OCI-LY7 (cell line): ENCODE results near the gene GAST. TPM values are rescaled to one million over a fixed set of nuclear protein-coding genes. Genes with fewer than 3 reads are reported as not detected.

Experiments used
- BruUV-seq: library from RNA; stranded (reverse); fragments of 400-500 nt; replicated peaks from 2 replicates; lab custom pipeline; 2021; lab: Mats Ljungman, UMichigan
- CTCF ChIA-PET: fragments of 300-600 bp; sonication (Branson Sonifier 250); formaldehyde crosslinking; loops from one replicate; lab custom pipeline; 2022; ENCODE audit warnings: antibody characterized with exemption; ENCODE audit not compliant: unreplicated experiment; lab: Charles Lee
- POLR2A ChIA-PET: fragments of 300-600 bp; sonication (Branson Sonifier 250); formaldehyde crosslinking; loops from one replicate; lab custom pipeline; 2022; ENCODE audit warnings: antibody characterized with exemption; lab: Charles Lee
- DNase-seq: peaks from one replicate; pipeline ENCODE4 v3.0.0-alpha.2; 2015; ENCODE audit warnings: low spot score
- H2AFZ ChIP-seq: fragments of 200-600 bp; sonication (generic), shearing (Covaris generic); 2 replicates; pipeline ENCODE4 v1.6.1; 2014; ENCODE audit warnings: mild to moderate bottlenecking, antibody characterized with exemption, low read length, moderate library complexity
- H3K27ac ChIP-seq: fragments of 200-600 bp; sonication (generic); 2 replicates; pipeline ENCODE4 v1.5.1; 2014; ENCODE audit warnings: mixed run types, low read depth, mild to moderate bottlenecking, moderate library complexity, low read length, inconsistent platforms; ENCODE audit not compliant: poor library complexity, severe bottlenecking
- H3K36me3 ChIP-seq: fragments of 200-600 bp; sonication (generic); 2 replicates; pipeline ENCODE4 v1.6.1; 2014; ENCODE audit warnings: mild to moderate bottlenecking, antibody characterized with exemption, low read length, moderate library complexity, mixed read lengths; ENCODE audit not compliant: insufficient read depth
- H3K4me1 ChIP-seq: fragments of 200-600 bp; sonication (generic); 2 replicates; pipeline ENCODE4 v1.5.1; 2014; ENCODE audit warnings: mild to moderate bottlenecking, low read length; ENCODE audit not compliant: insufficient read depth, poor library complexity, severe bottlenecking
- H3K4me2 ChIP-seq: fragments of 200-600 bp; sonication (generic); 2 replicates; pipeline ENCODE4 v1.6.1; 2014; ENCODE audit warnings: mild to moderate bottlenecking, low read length
- H3K4me3 ChIP-seq: fragments of 200-600 bp; sonication (generic); 2 replicates; pipeline ENCODE4 v1.5.1; 2014; ENCODE audit warnings: mild to moderate bottlenecking, low read depth, low read length; ENCODE audit not compliant: poor library complexity, severe bottlenecking
- H3K79me2 ChIP-seq: fragments of 200-600 bp; sonication (generic); 2 replicates; pipeline ENCODE4 v1.6.1; 2016; ENCODE audit warnings: low read depth, mild to moderate bottlenecking, low read length, moderate library complexity, mixed read lengths; ENCODE audit not compliant: insufficient read depth
- H3K9me2 ChIP-seq: fragments of 200-600 bp; sonication (generic); 2 replicates; pipeline ENCODE4 v1.6.1; 2016; ENCODE audit warnings: mild to moderate bottlenecking, low read length, mixed read lengths; ENCODE audit not compliant: insufficient read depth
- H3K9me3 ChIP-seq: fragments of 200-600 bp; sonication (generic); 2 replicates; pipeline ENCODE4 v1.6.1; 2014; ENCODE audit warnings: mild to moderate bottlenecking, mixed run types, low read length, mixed read lengths
- H4K20me1 ChIP-seq: fragments of 200-600 bp; sonication (generic); 2 replicates; pipeline ENCODE4 v1.6.1; 2014; ENCODE audit warnings: mild to moderate bottlenecking, antibody characterized with exemption, low read length, moderate library complexity, mixed read lengths; ENCODE audit not compliant: insufficient read depth
- CTCF ChIP-seq: fragments of 200-600 bp; sonication (generic); conservative IDR thresholded peaks from 2 replicates; pipeline ENCODE4 v1.5.1; 2014; ENCODE audit warnings: mild to moderate bottlenecking, antibody characterized with exemption, low read length, moderate library complexity, mixed read lengths
- EZH2phosphoT487 ChIP-seq: fragments of 200-600 bp; sonication (generic); IDR thresholded peaks from 2 replicates; pipeline ENCODE4 v1.6.1; 2018; ENCODE audit warnings: low read depth, borderline replicate concordance, mild to moderate bottlenecking, mixed run types, antibody characterized with exemption, low read length, moderate library complexity, mixed read lengths
- intact Hi-C: fragments of 100-400 bp; cut with micrococcal nuclease; formaldehyde crosslinking; loops from one replicate; pipeline ENCODE4 v1.10.0; 2022; ENCODE audit not compliant: unreplicated experiment
- total RNA-seq, 2 experiments: library from RNA; depleted of rRNA in 1 of 2; stranded (reverse); fragments of >200 nt in 1 of 2; shearing (Covaris generic) in 1 of 2; gene quantifications; 2 replicates each; pipeline ENCODE4 v1.2.3, GENCODE V29; 2014 to 2022

GAST gene
- total RNA-seq, 2 experiments from 2014 or later: not detected

- Histone ChIP-seq H3K4me1 (peaks cover 11% of the 10 kb centered on the region), H2AFZ (no peak overlapping the region), H3K9me2 (no peaks in the 10 kb centered on the region), H4K20me1 (no peaks in the 10 kb centered on the region), H3K79me2 (no peaks in the 10 kb centered on the region), H3K36me3 (no peaks in the 10 kb centered on the region), H3K27ac (no peak overlapping the region), H3K9me3 (no peaks in the 10 kb centered on the region), H3K4me3 (no peak overlapping the region), H3K4me2 (no peak overlapping the region)
- BruUV-seq: no TSS peak
- CTCF ChIA-PET: no interaction called here
- intact Hi-C loops: loop anchor here (10.0 kb wide), 1 partner anchor 381 kb away; the partner anchor contains the start of gene DHX58
- DNase-seq: no peak
- POLR2A ChIA-PET: interaction anchor here (0.6 kb wide), 1 partner anchor 12 kb away, joined by 4 read pairs; no protein-coding TSS in a partner anchor
- no peak for TF ChIP-seq CTCF
- no peak for TF ChIP-seq EZH2phosphoT487
These were observed 21.4 kb downstream of the GAST start for GRCh38 chr17:41733348-41734138.

- intact Hi-C loops: loop anchor here (10.0 kb wide), 1 partner anchor 380 kb away; the partner anchor contains the start of gene DHX58
- BruUV-seq: no TSS peak
- TF ChIP-seq CTCF (no peak), EZH2phosphoT487 (0 out of 2 replicates have a peak, but pooled peaks have one; percentile 57)
- Histone ChIP-seq H4K20me1 (no peaks in the 10 kb centered on the region), H3K9me3 (no peaks in the 10 kb centered on the region), H3K4me2 (peak within 1 kb of the TSS; percentile 15; the same call in 1 of the 2 replicates), H3K36me3 (no peaks in the 10 kb centered on the region), H3K4me3 (no peak within 1 kb of the TSS), H2AFZ (no peak within 1 kb of the TSS), H3K27ac (no peak within 1 kb of the TSS), H3K4me1 (peaks cover 11% of the 10 kb centered on the region), H3K9me2 (no peaks in the 10 kb centered on the region), H3K79me2 (no peaks in the 10 kb centered on the region)
- ChIA-PET POLR2A (no interaction called here), CTCF (no interaction called here)
- no peak for DNase-seq
These were observed 22.2 kb downstream of the GAST start, which contains the start of gene HAP1 for GRCh38 chr17:41734139-41734948. Gene HAP1, minus strand, starts transcription at chr17:41734643. Its CDS starts 9 bp downstream, at chr17:41734634.
